H9 (cell line): Measurements from ENCODE around the gene TBC1D22A. TPM values are rescaled to one million over a fixed set of nuclear protein-coding genes. Genes with fewer than 3 reads are reported as not detected.

Experiments
- DNase-seq: peaks from one replicate; pipeline ENCODE4 v3.0.0-alpha.2; 2017
- H2AFZ ChIP-seq: one replicate; pipeline ENCODE4 v1.6.1; 2013; ENCODE audit warnings: mild to moderate bottlenecking, low read length, control low read depth, moderate library complexity
- H2AK5ac ChIP-seq: 2 replicates; pipeline ENCODE4 v1.6.1; 2013; ENCODE audit warnings: low read length, control low read depth, mixed read lengths; ENCODE audit not compliant: insufficient read length
- H2BK120ac ChIP-seq: one replicate; pipeline ENCODE4 v1.6.1; 2013; ENCODE audit warnings: low read depth, mild to moderate bottlenecking, low read length, control low read depth, inconsistent platforms; ENCODE audit not compliant: poor library complexity, severe bottlenecking
- H2BK12ac ChIP-seq: 2 replicates; pipeline ENCODE4 v1.6.1; 2013; ENCODE audit warnings: low read length, control low read depth, mixed read lengths, low read depth; ENCODE audit not compliant: insufficient read length
- H2BK15ac ChIP-seq: 2 replicates; pipeline ENCODE4 v1.6.1; 2013; ENCODE audit warnings: low read depth, low read length, control low read depth
- H2BK20ac ChIP-seq: one replicate; pipeline ENCODE4 v1.6.1; 2013; ENCODE audit warnings: low read depth, mild to moderate bottlenecking, low read length, control low read depth, inconsistent platforms; ENCODE audit not compliant: poor library complexity, severe bottlenecking
- H2BK5ac ChIP-seq: 2 replicates; pipeline ENCODE4 v1.6.1; 2013; ENCODE audit warnings: low read length, control low read depth, mixed read lengths; ENCODE audit not compliant: insufficient read length
- H3K14ac ChIP-seq: 2 replicates; pipeline ENCODE4 v1.6.1; 2013; ENCODE audit warnings: low read length, control low read depth; ENCODE audit not compliant: insufficient read depth
- H3K18ac ChIP-seq: 2 replicates; pipeline ENCODE4 v1.6.1; 2013; ENCODE audit warnings: low read depth, mild to moderate bottlenecking, mixed read lengths, low read length, control low read depth; ENCODE audit not compliant: insufficient read length
- H3K23ac ChIP-seq: 2 replicates; pipeline ENCODE4 v1.6.1; 2013; ENCODE audit warnings: low read length, control low read depth, mixed read lengths, low read depth; ENCODE audit not compliant: insufficient read length
- H3K23me2 ChIP-seq: 2 replicates; pipeline ENCODE4 v1.6.1; 2013; ENCODE audit warnings: low read depth, mild to moderate bottlenecking, mixed read lengths, low read length, control low read depth; ENCODE audit not compliant: insufficient read length, poor library complexity, severe bottlenecking
- H3K27ac ChIP-seq: 2 replicates; pipeline ENCODE4 v1.5.1; 2013; ENCODE audit warnings: low read length, control low read depth, mixed read lengths, low read depth; ENCODE audit not compliant: insufficient read length
- H3K27me3 ChIP-seq: 2 replicates; pipeline ENCODE4 v1.6.1; 2013; ENCODE audit warnings: low read length, control low read depth, inconsistent platforms; ENCODE audit not compliant: insufficient read depth
- H3K4ac ChIP-seq: 2 replicates; pipeline ENCODE4 v1.6.1; 2013; ENCODE audit warnings: low read depth, mild to moderate bottlenecking, control low read depth, inconsistent platforms, low read length, moderate library complexity
- H3K4me1 ChIP-seq: 2 replicates; pipeline ENCODE4 v1.6.1; 2013; ENCODE audit warnings: low read length, control low read depth, inconsistent platforms; ENCODE audit not compliant: insufficient read depth
- H3K4me2 ChIP-seq: 2 replicates; pipeline ENCODE4 v1.6.1; 2013; ENCODE audit warnings: low read length, control low read depth, mixed read lengths; ENCODE audit not compliant: insufficient read length, insufficient read depth
- H3K56ac ChIP-seq: 2 replicates; pipeline ENCODE4 v1.6.1; 2013; ENCODE audit warnings: low read depth, mild to moderate bottlenecking, mixed read lengths, low read length, control low read depth; ENCODE audit not compliant: insufficient read length
- H3K79me1 ChIP-seq: 2 replicates; pipeline ENCODE4 v1.6.1; 2013; ENCODE audit warnings: low read depth, mild to moderate bottlenecking, moderate library complexity, low read length, control low read depth, inconsistent platforms; ENCODE audit not compliant: insufficient read depth, poor library complexity, severe bottlenecking
- H3K79me2 ChIP-seq: 2 replicates; pipeline ENCODE4 v1.6.1; 2013; ENCODE audit warnings: low read length, control low read depth, inconsistent platforms; ENCODE audit not compliant: insufficient read depth
- H3K9ac ChIP-seq: 2 replicates; pipeline ENCODE4 v1.6.1; 2013; ENCODE audit warnings: low read length, control low read depth, mixed read lengths; ENCODE audit not compliant: insufficient read length; ENCODE audit errors: extremely low read depth
- H3K9me3 ChIP-seq: one replicate; pipeline ENCODE4 v1.6.1; 2013; ENCODE audit warnings: low read depth, low read length, inconsistent platforms; ENCODE audit not compliant: control insufficient read depth
- H3T11ph ChIP-seq: one replicate; pipeline ENCODE4 v1.6.1; 2013; ENCODE audit warnings: mild to moderate bottlenecking, low read length, control low read depth, inconsistent platforms
- H4K20me1 ChIP-seq: one replicate; pipeline ENCODE4 v1.6.1; 2013; ENCODE audit not compliant: control insufficient read depth, insufficient read length, insufficient read depth
- H4K5ac ChIP-seq: 2 replicates; pipeline ENCODE4 v1.6.1; 2013; ENCODE audit warnings: low read depth, mild to moderate bottlenecking, mixed read lengths, low read length, control low read depth; ENCODE audit not compliant: insufficient read length
- H4K8ac ChIP-seq: replicated peaks from 2 replicates; pipeline ENCODE4 v1.6.1; 2013; ENCODE audit warnings: low read length, control low read depth, mixed read lengths, low read depth; ENCODE audit not compliant: insufficient read length
- H4K91ac ChIP-seq: 2 replicates; pipeline ENCODE4 v1.6.1; 2013; ENCODE audit warnings: low read depth, mild to moderate bottlenecking, moderate library complexity, mixed read lengths, low read length, control low read depth; ENCODE audit not compliant: insufficient read length
- H3K27ac Mint-ChIP-seq, 3 experiments: 2 replicates in 2 of 3; 3 replicates in 1 of 3; pipeline ENCODE4 v1.8.0; 2020 to 2021; ENCODE audit warnings: mixed read lengths in 3 of 3, mild to moderate bottlenecking in 1 of 3, moderate library complexity in 1 of 3
- H3K27me3 Mint-ChIP-seq: 2 replicates; pipeline ENCODE4 v1.8.0; 2021; ENCODE audit warnings: low read depth, mild to moderate bottlenecking, moderate library complexity, mixed read lengths
- H3K36me3 Mint-ChIP-seq, 3 experiments: 2 replicates in 2 of 3; 3 replicates in 1 of 3; pipeline ENCODE4 v1.8.0; 2020 to 2021; ENCODE audit warnings: low read depth in 3 of 3, mixed read lengths in 3 of 3; ENCODE audit not compliant: insufficient read depth in 1 of 3
- H3K4me1 Mint-ChIP-seq, 2 experiments: 2 replicates each; pipeline ENCODE4 v1.8.0; 2020; ENCODE audit warnings: mixed read lengths in 2 of 2
- H3K4me3 Mint-ChIP-seq, 2 experiments: 2 replicates in 1 of 2; 3 replicates in 1 of 2; pipeline ENCODE4 v1.8.0; 2020 to 2021; ENCODE audit warnings: mild to moderate bottlenecking in 2 of 2, mixed read lengths in 2 of 2, moderate library complexity in 1 of 2
- H3K9me3 Mint-ChIP-seq, 2 experiments: 2 replicates in 1 of 2; 3 replicates in 1 of 2; pipeline ENCODE4 v1.8.0; 2020; ENCODE audit warnings: mild to moderate bottlenecking in 2 of 2, mixed read lengths in 2 of 2, moderate library complexity in 1 of 2
- CTCF ChIP-seq: fragments of 200-600 bp; sonication (generic); conservative IDR thresholded peaks from 3 replicates; pipeline ENCODE4 v1.8.0; 2021; ENCODE audit warnings: antibody characterized with exemption, mild to moderate bottlenecking
- WGBS: extraction: QIAGEN DNeasy Blood & Tissue Kit; methylation state at CpG from one replicate; pipeline ENCODE4 v1.1.7; 2013; ENCODE audit warnings: missing lambda C conversion rate, low lambda C conversion rate, mixed read lengths; ENCODE audit not compliant: insufficient read length; ENCODE audit errors: extremely low coverage; 5-methylcytosine and 5-hydroxymethylcytosine counted together
- total RNA-seq: library from RNA; stranded (reverse); gene quantifications from 2 replicates; pipeline ENCODE4 v1.2.1, GENCODE V29; 2021

TBC1D22A gene
- total RNA-seq, 1 experiment from 2014 or later: 20.8 TPM

DNA sequence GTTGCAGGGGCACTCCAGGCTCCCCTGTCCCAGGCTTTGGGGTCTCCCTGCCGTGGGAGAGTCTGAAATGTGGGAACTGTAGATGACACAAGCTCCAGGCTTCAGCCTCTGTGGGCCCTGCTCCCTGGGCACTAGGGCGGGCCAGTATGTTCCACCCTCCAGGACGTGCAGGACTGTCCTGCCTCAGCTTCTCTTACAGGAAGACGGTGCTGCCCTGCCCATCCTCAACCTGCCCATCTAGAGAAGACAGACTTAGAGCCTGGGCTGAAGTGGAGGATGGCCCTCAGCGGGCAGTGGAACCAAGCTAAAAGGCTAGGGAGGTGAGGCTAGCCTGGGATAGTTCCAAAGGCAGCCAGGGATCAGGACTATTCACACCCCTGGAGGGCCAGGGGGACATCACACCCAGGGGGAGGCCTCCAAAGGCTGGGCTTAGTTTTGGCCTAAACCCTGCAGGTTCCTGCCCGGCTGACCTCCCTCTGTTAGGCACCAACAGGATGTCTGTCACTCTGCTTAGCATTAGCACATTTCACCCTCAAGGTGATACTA, 20.4 kb upstream of the TBC1D22A start:
- TF ChIP-seq CTCF: no peak
- no CpG with 5 or more reads among the region's 6 CpGs for WGBS

More for the DNA sequence above, 20.4 kb upstream of the TBC1D22A start:
- H3K18ac ChIP-seq: no peak overlapping the region
- H3K36me3 Mint-ChIP-seq: no peaks in the 10 kb centered on the region
- H3K79me1 ChIP-seq: no peaks in the 10 kb centered on the region
- H3K4ac ChIP-seq: no peak overlapping the region
- H3K23ac ChIP-seq: no peak overlapping the region
- H3K27me3 ChIP-seq: no peaks in the 10 kb centered on the region
- H2BK15ac ChIP-seq: no peak overlapping the region
- H3K9me3 ChIP-seq: no peaks in the 10 kb centered on the region
- no peak overlapping the region for H4K5ac ChIP-seq
- H4K8ac ChIP-seq: no peak overlapping the region
- H3K14ac ChIP-seq: no peak overlapping the region
- H3T11ph ChIP-seq: no peak overlapping the region
- H3K79me2 ChIP-seq: no peaks in the 10 kb centered on the region
- H3K4me2 ChIP-seq: no peak overlapping the region
- no peak overlapping the region for H2BK120ac ChIP-seq
- no peak overlapping the region for H3K56ac ChIP-seq
- no peak overlapping the region for H2BK5ac ChIP-seq
- no peak overlapping the region for H2AK5ac ChIP-seq
- no peak overlapping the region for H3K27ac ChIP-seq
- H3K27ac Mint-ChIP-seq: no peak overlapping the region
- DNase-seq: no peak
- no peak overlapping the region for H2AFZ ChIP-seq
- no peak overlapping the region for H2BK20ac ChIP-seq
- peaks cover 23% of the 10 kb centered on the region for H3K27me3 Mint-ChIP-seq
- no peaks in the 10 kb centered on the region for H4K20me1 ChIP-seq
- peaks cover 3 to 8% of the 10 kb centered on the region in 2 experiments; a peak in 3 of 5 replicates for H3K9me3 Mint-ChIP-seq
- no peaks in the 10 kb centered on the region for H3K4me1 ChIP-seq
- H3K23me2 ChIP-seq: no peaks in the 10 kb centered on the region
- no peak overlapping the region for H3K9ac ChIP-seq
- no peak overlapping the region for H3K4me3 Mint-ChIP-seq
- no peak overlapping the region for H2BK12ac ChIP-seq
- no peak overlapping the region for H4K91ac ChIP-seq
- H3K4me1 Mint-ChIP-seq: peaks cover 9 to 11% of the 10 kb centered on the region in 2 experiments
